IPS-15b (cell line): ENCODE measurements around the gene ITGA7.

Source experiments
- H3K27me3 ChIP-seq: one replicate; pipeline ENCODE4 v1.6.1; 2013; ENCODE audit warnings: low read length; ENCODE audit not compliant: control insufficient read depth, insufficient read depth
- H3K36me3 ChIP-seq: one replicate; pipeline ENCODE4 v1.6.1; 2013; ENCODE audit warnings: low read length; ENCODE audit not compliant: control insufficient read depth, insufficient read depth
- H3K4me1 ChIP-seq: one replicate; pipeline ENCODE4 v1.6.1; 2013; ENCODE audit warnings: mild to moderate bottlenecking, low read length; ENCODE audit not compliant: control insufficient read depth, insufficient read depth
- H3K4me3 ChIP-seq: one replicate; pipeline ENCODE4 v1.5.1; 2013; ENCODE audit warnings: low read depth, low read length
- H3K9ac ChIP-seq: one replicate; pipeline ENCODE4 v1.6.1; 2013; ENCODE audit warnings: low read depth, mild to moderate bottlenecking, low read length
- H3K9me3 ChIP-seq: one replicate; pipeline ENCODE4 v1.6.1; 2013; ENCODE audit warnings: mild to moderate bottlenecking, low read length; ENCODE audit not compliant: control insufficient read depth, insufficient read depth

The ITGA7 gene

GRCh38 chr12:55722948-55723347 lies 15.2 kb upstream of the ITGA7 start:
- peaks cover 14% of the 10 kb centered on the region for H3K4me1 ChIP-seq
- H3K4me3 ChIP-seq, result no peak overlapping the region
- no peak overlapping the region for H3K9ac ChIP-seq
- H3K27me3 ChIP-seq, result no peaks in the 10 kb centered on the region
- peaks cover 32% of the 10 kb centered on the region for H3K36me3 ChIP-seq
- H3K9me3 ChIP-seq, result no peaks in the 10 kb centered on the region

- no peaks in the 10 kb centered on the region for H3K9me3 ChIP-seq
- H3K4me3 ChIP-seq, result no peak overlapping the region
- H3K36me3 ChIP-seq, result peaks cover 25% of the 10 kb centered on the region
- no peak overlapping the region for H3K9ac ChIP-seq
- H3K4me1 ChIP-seq, result peaks cover 17% of the 10 kb centered on the region
- H3K27me3 ChIP-seq, result no peaks in the 10 kb centered on the region
Observed at GRCh38 chr12:55721601-55722213, 14.0 kb upstream of the ITGA7 start.

- Histone ChIP-seq H3K4me3 (no peak overlapping the region), H3K36me3 (peaks cover 18% of the 10 kb centered on the region), H3K9me3 (no peaks in the 10 kb centered on the region), H3K4me1 (peaks cover 17% of the 10 kb centered on the region), H3K9ac (no peak overlapping the region), H3K27me3 (no peaks in the 10 kb centered on the region)
Observed at GRCh38 chr12:55720894-55721444, 13.3 kb upstream of the ITGA7 start.

- Histone ChIP-seq H3K9ac (no peak within 1 kb of the TSS), H3K4me1 (peaks cover 17% of the 10 kb centered on the region), H3K4me3 (no peak within 1 kb of the TSS), H3K36me3 (peaks cover 13% of the 10 kb centered on the region), H3K27me3 (no peaks in the 10 kb centered on the region), H3K9me3 (no peaks in the 10 kb centered on the region)
Observed at GRCh38 chr12:55720071-55720564, 12.4 kb upstream of the ITGA7 start, which contains the start of gene RDH5. RDH5 (plus strand) TSS chr12:55720393; CDS start chr12:55721185, 792 bp downstream.

- H3K9me3 ChIP-seq, result no peaks in the 10 kb centered on the region
- H3K9ac ChIP-seq, result no peak overlapping the region
- H3K4me3 ChIP-seq, result no peak overlapping the region
- no peaks in the 10 kb centered on the region for H3K27me3 ChIP-seq
- H3K4me1 ChIP-seq, result peaks cover 17% of the 10 kb centered on the region
- H3K36me3 ChIP-seq, result peaks cover 7% of the 10 kb centered on the region
Observed at GRCh38 chr12:55719371-55719770, 11.7 kb upstream of the ITGA7 start.

GRCh38 chr12:55718624-55719275 lies 11.0 kb upstream of the ITGA7 start:
- H3K4me3 ChIP-seq, result peak overlapping the region; percentile 35
- H3K9me3 ChIP-seq, result no peaks in the 10 kb centered on the region
- no peak overlapping the region for H3K9ac ChIP-seq
- peaks cover under 1% of the 10 kb centered on the region for H3K36me3 ChIP-seq
- no peaks in the 10 kb centered on the region for H3K27me3 ChIP-seq
- peaks cover 17% of the 10 kb centered on the region for H3K4me1 ChIP-seq

- peaks cover 17% of the 10 kb centered on the region for H3K4me1 ChIP-seq
- H3K36me3 ChIP-seq, result no peaks in the 10 kb centered on the region
- H3K27me3 ChIP-seq, result no peaks in the 10 kb centered on the region
- H3K9me3 ChIP-seq, result no peaks in the 10 kb centered on the region
- no peak overlapping the region for H3K9ac ChIP-seq
- peak overlapping the region; percentile 90 for H3K4me3 ChIP-seq
Observed at GRCh38 chr12:55718015-55718414, 10.3 kb upstream of the ITGA7 start.

- H3K4me1 ChIP-seq, result peaks cover 17% of the 10 kb centered on the region
- peak overlapping the region; percentile 90 for H3K4me3 ChIP-seq
- no peaks in the 10 kb centered on the region for H3K36me3 ChIP-seq
- no peaks in the 10 kb centered on the region for H3K9me3 ChIP-seq
- peak overlapping the region; percentile 62 for H3K9ac ChIP-seq
- peaks cover under 1% of the 10 kb centered on the region for H3K27me3 ChIP-seq
Observed at GRCh38 chr12:55717011-55718007, 9.6 kb upstream of the ITGA7 start.

- H3K27me3 ChIP-seq, result peaks cover 7% of the 10 kb centered on the region
- no peaks in the 10 kb centered on the region for H3K36me3 ChIP-seq
- peak overlapping the region; percentile 62 for H3K9ac ChIP-seq
- H3K4me3 ChIP-seq, result peak overlapping the region; percentile 90
- peaks cover 17% of the 10 kb centered on the region for H3K4me1 ChIP-seq
- H3K9me3 ChIP-seq, result no peaks in the 10 kb centered on the region
Observed at GRCh38 chr12:55716582-55716957, 8.9 kb upstream of the ITGA7 start.

- Histone ChIP-seq H3K9me3 (no peaks in the 10 kb centered on the region), H3K36me3 (no peaks in the 10 kb centered on the region), H3K4me3 (peak within 1 kb of the TSS; percentile 90), H3K4me1 (peaks cover 17% of the 10 kb centered on the region), H3K9ac (peak within 1 kb of the TSS; percentile 62), H3K27me3 (peaks cover 7% of the 10 kb centered on the region)
Observed at GRCh38 chr12:55715833-55716581, 8.3 kb upstream of the ITGA7 start, which contains the start of gene BLOC1S1. BLOC1S1 (plus strand) TSS chr12:55716046; CDS start chr12:55716052, 6 bp downstream.
